KMS-11 (cell line): ENCODE results near the gene IL12RB2.

Source experiments
- H2AFZ ChIP-seq: fragments of 200-600 bp; sonication (generic); 2 replicates; pipeline ENCODE4 v1.6.1; 2016; ENCODE audit warnings: antibody characterized with exemption, mixed run types, low read depth
- H3K27ac ChIP-seq: fragments of 200-600 bp; sonication (generic); 2 replicates; pipeline ENCODE4 v1.6.1; 2016; ENCODE audit warnings: mild to moderate bottlenecking, mixed run types
- H3K27me3 ChIP-seq: fragments of 200-600 bp; sonication (generic); 2 replicates; pipeline ENCODE4 v1.6.1; 2017; ENCODE audit warnings: mild to moderate bottlenecking, low read depth, mixed run types, moderate library complexity; ENCODE audit not compliant: insufficient read depth
- H3K36me3 ChIP-seq: fragments of 200-600 bp; sonication (generic); 2 replicates; pipeline ENCODE4 v1.6.1; 2017; ENCODE audit warnings: mild to moderate bottlenecking, mixed run types; ENCODE audit not compliant: insufficient read depth
- H3K4me1 ChIP-seq: fragments of 200-600 bp; sonication (generic); 2 replicates; pipeline ENCODE4 v1.6.1; 2016; ENCODE audit warnings: mild to moderate bottlenecking, low read depth, mixed run types; ENCODE audit not compliant: poor library complexity, severe bottlenecking
- H3K4me2 ChIP-seq: fragments of 200-600 bp; sonication (generic); 2 replicates; pipeline ENCODE4 v1.7.0; 2016; ENCODE audit warnings: mild to moderate bottlenecking, mixed run types
- H3K4me3 ChIP-seq: fragments of 200-600 bp; sonication (generic); IDR thresholded peaks from 2 replicates; pipeline ENCODE4 v1.6.1; 2017; ENCODE audit warnings: low read depth, low read length, mixed read lengths; ENCODE audit not compliant: insufficient read depth
- H3K79me2 ChIP-seq: fragments of 200-600 bp; sonication (generic); 2 replicates; pipeline ENCODE4 v1.6.1; 2016; ENCODE audit warnings: low read depth, mixed run types; ENCODE audit not compliant: insufficient read depth
- H3K9ac ChIP-seq: fragments of 200-600 bp; sonication (generic); 2 replicates; pipeline ENCODE4 v1.6.1; 2016; ENCODE audit warnings: mild to moderate bottlenecking, mixed run types
- H4K20me1 ChIP-seq: fragments of 200-600 bp; sonication (generic); 2 replicates; pipeline ENCODE4 v1.6.1; 2016; ENCODE audit warnings: mild to moderate bottlenecking, mixed run types; ENCODE audit not compliant: insufficient read depth
- CTCF ChIP-seq: fragments of 200-600 bp; sonication (generic); conservative IDR thresholded peaks from 2 replicates; pipeline ENCODE4 v1.6.1; 2017; ENCODE audit warnings: low read depth, mild to moderate bottlenecking, antibody characterized with exemption, low read length, moderate library complexity, mixed read lengths

Gene IL12RB2

GRCh38 chr1:67336157-67336556 lies 28.5 kb downstream of the IL12RB2 start:
- Histone ChIP-seq H3K27me3 (no peaks in the 10 kb centered on the region), H2AFZ (no peak overlapping the region)

GRCh38 chr1:67336783-67337182 lies 29.1 kb downstream of the IL12RB2 start:
- Histone ChIP-seq H3K4me1 (no peaks in the 10 kb centered on the region), H3K4me2 (no peak overlapping the region), H4K20me1 (no peaks in the 10 kb centered on the region), H3K79me2 (no peaks in the 10 kb centered on the region), H3K27ac (no peak overlapping the region), H3K9ac (no peak overlapping the region), H3K4me3 (no peak overlapping the region), H3K27me3 (no peaks in the 10 kb centered on the region), H3K36me3 (no peaks in the 10 kb centered on the region), H2AFZ (no peak overlapping the region)
- no peak for TF ChIP-seq CTCF

More at GRCh38 chr1:67336157-67336556, 28.5 kb downstream of the IL12RB2 start:
- Histone ChIP-seq H3K4me2 (no peak overlapping the region), H3K36me3 (no peaks in the 10 kb centered on the region), H3K27ac (no peak overlapping the region), H4K20me1 (no peaks in the 10 kb centered on the region), H3K4me3 (no peak overlapping the region), H3K79me2 (no peaks in the 10 kb centered on the region), H3K4me1 (no peaks in the 10 kb centered on the region), H3K9ac (no peak overlapping the region)
- no peak for TF ChIP-seq CTCF

DNA sequence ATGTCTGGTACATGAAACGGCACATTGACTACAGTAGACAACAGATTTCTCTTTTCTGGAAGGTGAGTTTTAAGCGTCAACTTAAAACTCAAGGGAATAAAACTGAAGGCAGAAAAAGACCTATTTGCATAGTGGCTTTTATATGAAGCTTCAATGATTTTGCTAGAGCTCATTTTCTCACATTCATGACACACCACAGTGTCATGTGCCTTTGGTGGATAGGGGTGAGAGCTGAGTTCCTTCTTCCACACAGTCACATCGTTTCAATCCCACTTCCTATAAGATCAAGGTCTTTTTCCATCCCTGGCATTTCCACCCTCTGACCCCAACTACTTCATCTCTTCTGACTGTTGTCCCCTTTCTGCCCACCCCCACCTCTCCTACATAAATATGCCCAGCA lies 31.0 kb downstream of the IL12RB2 start:
- Histone ChIP-seq H3K27ac (no peak overlapping the region), H3K4me1 (no peaks in the 10 kb centered on the region), H3K36me3 (no peaks in the 10 kb centered on the region), H4K20me1 (no peaks in the 10 kb centered on the region), H3K4me2 (no peak overlapping the region), H3K4me3 (no peak overlapping the region), H3K9ac (no peak overlapping the region), H2AFZ (no peak overlapping the region), H3K79me2 (no peaks in the 10 kb centered on the region), H3K27me3 (no peaks in the 10 kb centered on the region)
- TF ChIP-seq CTCF = no peak

DNA sequence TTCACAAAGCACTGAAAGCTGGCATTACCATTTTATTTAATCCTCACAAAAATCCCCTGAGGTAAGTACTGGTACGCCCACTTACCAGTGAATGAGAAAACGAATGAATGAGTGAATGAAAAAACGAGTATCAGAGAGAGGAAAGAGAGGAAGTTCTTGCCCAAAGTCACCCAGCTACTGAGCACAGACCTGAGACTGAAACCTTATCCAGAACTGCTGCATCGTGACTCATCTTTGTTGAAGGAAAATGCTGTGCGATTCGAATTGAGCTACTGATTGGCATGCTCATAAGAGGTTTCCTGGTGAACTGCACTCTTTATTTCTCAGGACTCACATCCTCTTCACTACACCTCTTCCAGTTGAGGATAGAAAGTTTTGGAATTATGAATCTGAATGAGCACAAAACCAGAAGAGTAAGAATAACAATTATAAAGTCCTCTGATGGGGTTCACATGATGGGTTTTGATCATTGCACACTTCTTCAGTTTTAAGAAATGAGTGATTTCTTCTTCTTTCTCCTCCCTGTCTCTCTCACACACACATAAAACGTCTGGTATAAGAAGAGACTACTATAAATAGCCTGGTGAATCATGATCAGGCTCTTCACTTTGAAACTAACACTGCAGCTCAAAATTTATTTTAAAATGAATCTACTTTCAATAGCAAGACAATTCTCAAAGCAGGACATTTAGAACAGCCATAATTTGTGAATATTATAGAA lies 32.1 kb downstream of the IL12RB2 start:
- H3K36me3 ChIP-seq = no peaks in the 10 kb centered on the region
- no peak overlapping the region for H3K4me2 ChIP-seq
- H3K79me2 ChIP-seq = no peaks in the 10 kb centered on the region
- H2AFZ ChIP-seq = no peak overlapping the region
- no peak overlapping the region for H3K27ac ChIP-seq
- TF ChIP-seq CTCF = no peak
- H3K4me1 ChIP-seq = no peaks in the 10 kb centered on the region
- no peak overlapping the region for H3K4me3 ChIP-seq
- no peaks in the 10 kb centered on the region for H4K20me1 ChIP-seq
- H3K27me3 ChIP-seq = no peaks in the 10 kb centered on the region
- H3K9ac ChIP-seq = no peak overlapping the region
